A673 (cell line): ENCODE data around the gene GOLPH3.

ENCODE experiments used
- EZH2 ChIP-seq: fragments of 200-600 bp; sonication (generic); IDR thresholded peaks from 2 replicates; pipeline ENCODE4 v1.6.1; 2017; ENCODE audit warnings: borderline replicate concordance, low read depth, mild to moderate bottlenecking, mixed read lengths, antibody characterized with exemption, low read length; ENCODE audit not compliant: poor library complexity, severe bottlenecking
- TF ChIP-seq, protein P1 (sequence below): fragments of 300-800, 200-600 bp; sonication (generic); conservative IDR thresholded peaks from 2 replicates; pipeline ENCODE4 v1.5.1; 2017; ENCODE audit warnings: low read depth, mild to moderate bottlenecking, antibody characterized with exemption, low read length, moderate library complexity, mixed read lengths

DNA sequence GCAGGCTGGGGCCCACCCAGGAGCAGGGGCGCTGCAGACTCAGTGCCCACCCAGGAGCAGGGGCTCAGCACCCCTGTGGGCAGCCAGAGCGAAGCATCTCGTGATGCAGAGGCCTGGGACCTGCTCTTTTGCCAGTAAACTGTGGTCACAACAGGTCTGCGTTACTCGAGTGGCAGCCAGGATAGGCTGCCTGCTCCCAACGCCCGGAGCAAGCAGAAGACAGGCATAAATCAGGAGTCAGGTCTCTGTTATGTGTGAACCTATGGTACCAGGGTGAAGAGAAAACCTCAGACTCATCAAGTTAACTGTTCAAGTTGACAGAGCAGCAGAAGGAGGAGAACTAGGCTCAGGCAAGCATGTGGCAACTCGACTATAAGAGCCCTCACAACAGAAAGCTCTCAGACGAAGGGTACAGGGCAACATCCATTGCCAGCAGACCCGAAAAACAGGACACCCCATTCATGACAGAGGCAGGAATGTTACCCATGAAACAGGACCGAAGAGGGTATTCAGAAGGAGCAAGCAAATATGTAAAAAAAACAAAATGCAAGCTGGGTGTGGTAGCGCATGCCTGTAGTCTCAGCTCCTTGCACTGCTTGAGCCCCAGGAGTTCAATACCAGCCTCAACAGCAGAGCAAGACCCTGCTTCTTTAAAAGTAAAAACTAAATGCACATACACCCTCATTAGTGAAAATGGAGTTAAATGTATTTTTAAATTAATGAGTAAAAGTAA is 71.7 kb downstream of the GOLPH3 start:
- TF ChIP-seq, protein P1, sequence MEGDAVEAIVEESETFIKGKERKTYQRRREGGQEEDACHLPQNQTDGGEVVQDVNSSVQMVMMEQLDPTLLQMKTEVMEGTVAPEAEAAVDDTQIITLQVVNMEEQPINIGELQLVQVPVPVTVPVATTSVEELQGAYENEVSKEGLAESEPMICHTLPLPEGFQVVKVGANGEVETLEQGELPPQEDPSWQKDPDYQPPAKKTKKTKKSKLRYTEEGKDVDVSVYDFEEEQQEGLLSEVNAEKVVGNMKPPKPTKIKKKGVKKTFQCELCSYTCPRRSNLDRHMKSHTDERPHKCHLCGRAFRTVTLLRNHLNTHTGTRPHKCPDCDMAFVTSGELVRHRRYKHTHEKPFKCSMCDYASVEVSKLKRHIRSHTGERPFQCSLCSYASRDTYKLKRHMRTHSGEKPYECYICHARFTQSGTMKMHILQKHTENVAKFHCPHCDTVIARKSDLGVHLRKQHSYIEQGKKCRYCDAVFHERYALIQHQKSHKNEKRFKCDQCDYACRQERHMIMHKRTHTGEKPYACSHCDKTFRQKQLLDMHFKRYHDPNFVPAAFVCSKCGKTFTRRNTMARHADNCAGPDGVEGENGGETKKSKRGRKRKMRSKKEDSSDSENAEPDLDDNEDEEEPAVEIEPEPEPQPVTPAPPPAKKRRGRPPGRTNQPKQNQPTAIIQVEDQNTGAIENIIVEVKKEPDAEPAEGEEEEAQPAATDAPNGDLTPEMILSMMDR, result no peak
- no peak for TF ChIP-seq EZH2
